GM12865 (cell line): ENCODE data around the gene LLCFC1.

Experiments
- DNase-seq: peaks from one replicate; pipeline ENCODE4 v3.0.0; 2010; ENCODE audit warnings: low read depth
- H3K4me3 ChIP-seq: 2 replicates; pipeline ENCODE4 v1.5.1; 2011; ENCODE audit warnings: mild to moderate bottlenecking, low read depth, low read length, control low read depth
- CTCF ChIP-seq: IDR thresholded peaks from 2 replicates; pipeline ENCODE4 v1.5.1; 2011; ENCODE audit warnings: low read length, control low read depth, low read depth, inconsistent platforms; ENCODE audit not compliant: insufficient read depth; ENCODE audit errors: missing control alignments

The LLCFC1 gene

DNA sequence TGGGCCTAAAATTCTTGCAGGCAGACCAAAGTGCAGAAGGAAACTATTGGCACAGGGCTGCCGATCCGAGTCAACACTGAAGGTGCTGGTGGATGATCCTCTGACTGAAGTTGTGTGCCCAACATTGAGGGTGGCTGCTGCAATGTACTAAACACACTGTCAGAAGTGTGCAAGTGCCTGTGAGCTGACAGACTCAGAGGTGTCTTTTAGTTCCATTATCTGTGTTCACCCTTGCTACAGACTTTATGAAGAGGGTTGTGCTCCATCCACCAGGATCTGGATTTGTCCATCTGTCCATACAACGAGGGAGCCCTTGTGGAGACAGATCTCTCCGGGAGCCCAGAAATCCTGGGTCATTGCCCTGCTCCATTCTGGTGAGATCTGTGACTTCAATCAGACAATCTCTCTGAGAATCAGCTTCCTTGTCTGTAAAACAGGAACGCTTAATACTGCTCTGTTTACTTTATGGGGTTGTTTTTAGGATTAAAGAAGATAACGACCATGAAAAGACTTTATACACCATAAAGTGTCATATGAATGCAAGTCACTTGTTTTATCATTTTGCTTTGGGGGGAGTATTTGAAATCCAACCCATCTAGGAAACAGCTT is 44.2 kb upstream of the LLCFC1 start:
- DNase-seq, result no peak
- no peak for TF ChIP-seq CTCF
- H3K4me3 ChIP-seq, result no peak overlapping the region

- no peak for TF ChIP-seq CTCF
- DNase-seq, result no peak
- H3K4me3 ChIP-seq, result no peak overlapping the region
These were observed 43.1 kb upstream of the LLCFC1 start for GRCh38 chr7:142896151-142896550.

- TF ChIP-seq CTCF, result no peak
- DNase-seq, result no peak
- no peak overlapping the region for H3K4me3 ChIP-seq
These were observed 42.4 kb upstream of the LLCFC1 start for GRCh38 chr7:142896741-142897379.

DNA sequence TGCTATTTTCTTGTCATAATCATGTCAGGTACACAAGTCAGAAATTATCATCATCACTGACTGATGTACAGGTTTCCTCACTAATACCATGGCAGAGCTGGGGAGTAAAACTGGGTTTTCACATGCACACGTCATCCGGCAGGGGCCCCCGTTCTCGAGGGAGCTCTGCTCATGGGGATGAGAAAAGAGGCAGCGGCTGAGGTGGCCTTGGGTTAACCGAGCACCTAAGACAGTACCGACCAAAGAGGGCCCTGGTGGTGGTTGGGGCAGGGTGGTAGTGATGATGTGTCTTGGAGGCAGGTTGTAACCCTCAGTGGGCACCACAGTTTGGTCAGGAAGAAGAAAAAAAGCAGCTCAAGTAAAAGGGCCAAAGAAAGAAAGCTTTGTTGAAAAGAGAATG is 41.6 kb upstream of the LLCFC1 start:
- DNase-seq, result no peak
- no peak for TF ChIP-seq CTCF
- H3K4me3 ChIP-seq, result no peak overlapping the region

GRCh38 chr7:142898377-142899170 is 40.7 kb upstream of the LLCFC1 start:
- no peak overlapping the region for H3K4me3 ChIP-seq
- DNase-seq, result no peak
- TF ChIP-seq CTCF, result no peak

GRCh38 chr7:142899661-142900060 is 39.6 kb upstream of the LLCFC1 start:
- no peak for DNase-seq
- H3K4me3 ChIP-seq, result no peak overlapping the region
- no peak for TF ChIP-seq CTCF
